ENCODE data around the gene CCDC50.

The CCDC50 gene

DNA sequence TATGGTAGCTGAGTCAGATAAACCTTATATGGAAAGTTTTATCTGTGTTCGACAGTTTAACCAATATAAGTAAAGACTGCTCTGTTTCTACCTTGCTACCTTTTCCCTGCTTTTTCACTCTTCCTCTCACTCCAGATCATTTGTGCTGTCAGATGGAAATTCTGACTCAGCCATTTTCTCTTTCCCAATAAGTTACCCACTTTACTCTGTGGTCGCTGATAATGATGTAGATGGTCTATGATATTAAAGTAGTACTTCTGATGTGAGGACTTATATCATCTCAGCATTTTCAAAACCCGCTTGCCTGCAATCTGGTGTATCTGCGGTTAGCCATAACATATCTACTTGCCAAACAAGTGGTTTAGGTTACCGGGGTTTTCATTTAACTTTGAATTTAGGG is 16.1 kb downstream of the CCDC50 start:
- DNase-seq (ENCODE audit: low read depth in 1 of 2, low spot score in 1 of 2): no peak

DNA sequence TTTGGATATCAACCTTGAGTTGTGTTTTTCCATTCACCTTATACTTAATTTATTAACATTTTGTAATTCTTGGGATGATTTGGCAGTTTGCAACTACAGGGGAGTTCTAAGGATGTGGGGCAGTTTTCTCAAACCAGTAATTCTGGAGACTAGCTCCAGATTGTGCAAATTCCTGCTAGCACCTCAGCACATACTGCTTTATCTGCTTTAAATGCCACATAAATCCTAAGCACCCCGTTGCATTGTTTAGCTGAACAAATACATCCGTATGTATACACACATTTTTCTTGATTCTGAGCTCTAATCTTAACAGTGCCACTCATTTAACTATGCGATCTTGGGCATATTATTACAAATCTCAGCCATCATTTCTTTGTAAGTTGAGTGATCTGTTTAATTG is 18.0 kb downstream of the CCDC50 start:
- no peak for DNase-seq (ENCODE audit: low read depth in 1 of 2, low spot score in 1 of 2)

DNA sequence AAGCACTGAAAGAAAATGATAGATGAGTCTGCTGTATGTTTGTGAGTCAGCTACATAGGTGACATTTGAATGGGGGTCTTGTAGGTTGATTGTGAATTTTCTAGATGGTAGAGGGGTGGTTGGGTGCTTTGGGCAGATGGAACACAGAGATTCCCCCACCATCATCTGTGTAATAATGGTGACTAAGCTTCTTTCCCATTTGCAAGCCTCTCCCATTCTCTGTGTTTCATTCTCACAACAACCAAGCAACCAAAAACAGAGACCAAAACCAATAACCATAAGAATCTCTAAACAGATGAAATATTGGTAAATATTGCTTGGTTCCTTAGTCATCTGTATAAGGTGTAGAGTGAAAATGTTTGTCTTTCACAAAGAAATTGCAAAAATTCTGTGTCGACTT is 18.9 kb downstream of the CCDC50 start:
- no peak for DNase-seq (ENCODE audit: low read depth in 1 of 2, low spot score in 1 of 2)

DNA sequence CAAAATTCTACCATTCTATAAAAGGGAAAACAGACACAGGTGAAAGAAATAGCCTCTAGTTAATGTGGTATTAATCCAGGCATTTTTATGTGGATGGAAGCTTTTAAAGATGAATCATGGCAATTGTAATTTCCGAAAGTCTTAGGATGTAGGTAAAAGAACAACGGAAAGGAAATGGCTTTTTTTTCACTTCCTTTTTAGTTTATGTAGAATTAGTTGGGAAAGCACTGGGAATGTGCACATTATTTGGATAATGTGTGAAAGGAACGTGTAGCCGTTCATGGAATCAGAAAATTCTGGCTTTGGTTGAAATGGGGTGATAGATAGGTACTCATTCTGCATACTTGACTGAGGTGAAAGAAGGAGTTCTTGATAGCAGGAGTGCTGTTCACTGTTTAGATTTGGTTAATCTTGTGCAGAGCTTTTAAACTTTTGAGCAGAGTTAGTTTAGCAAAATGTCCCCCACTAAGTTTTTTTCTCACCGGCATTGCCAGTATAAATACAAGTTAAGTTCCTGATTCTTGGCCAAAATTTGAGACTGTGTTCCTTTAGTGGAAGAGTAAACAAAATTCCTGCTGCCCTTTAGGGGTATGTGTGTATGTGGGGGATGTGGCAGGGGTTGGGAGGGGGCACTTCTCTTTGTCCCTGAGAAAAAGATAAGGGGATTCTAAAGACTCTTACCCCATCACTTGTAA is 21.3 kb downstream of the CCDC50 start:
- no peak for DNase-seq (ENCODE audit: low read depth in 1 of 2, low spot score in 1 of 2)

DNA sequence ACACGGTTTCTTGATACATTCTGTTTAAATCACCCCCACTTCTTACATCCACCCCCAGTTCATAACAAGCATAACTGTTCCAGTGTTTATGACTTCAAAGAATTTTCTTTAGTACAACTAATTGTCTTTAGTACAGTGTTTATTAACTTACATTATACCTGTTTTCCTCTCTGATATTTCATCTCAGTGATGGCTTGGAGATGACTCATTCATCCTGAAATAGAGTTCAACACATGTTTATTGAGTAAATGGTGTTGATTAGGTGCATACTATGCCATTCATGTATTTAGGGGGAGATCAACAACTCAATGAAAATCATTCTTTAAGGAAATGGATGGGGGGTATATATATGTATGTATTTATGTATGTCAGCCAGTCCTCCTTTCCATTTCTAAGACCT is 22.8 kb downstream of the CCDC50 start:
- no peak for DNase-seq (ENCODE audit: low read depth in 1 of 2, low spot score in 1 of 2)

DNA sequence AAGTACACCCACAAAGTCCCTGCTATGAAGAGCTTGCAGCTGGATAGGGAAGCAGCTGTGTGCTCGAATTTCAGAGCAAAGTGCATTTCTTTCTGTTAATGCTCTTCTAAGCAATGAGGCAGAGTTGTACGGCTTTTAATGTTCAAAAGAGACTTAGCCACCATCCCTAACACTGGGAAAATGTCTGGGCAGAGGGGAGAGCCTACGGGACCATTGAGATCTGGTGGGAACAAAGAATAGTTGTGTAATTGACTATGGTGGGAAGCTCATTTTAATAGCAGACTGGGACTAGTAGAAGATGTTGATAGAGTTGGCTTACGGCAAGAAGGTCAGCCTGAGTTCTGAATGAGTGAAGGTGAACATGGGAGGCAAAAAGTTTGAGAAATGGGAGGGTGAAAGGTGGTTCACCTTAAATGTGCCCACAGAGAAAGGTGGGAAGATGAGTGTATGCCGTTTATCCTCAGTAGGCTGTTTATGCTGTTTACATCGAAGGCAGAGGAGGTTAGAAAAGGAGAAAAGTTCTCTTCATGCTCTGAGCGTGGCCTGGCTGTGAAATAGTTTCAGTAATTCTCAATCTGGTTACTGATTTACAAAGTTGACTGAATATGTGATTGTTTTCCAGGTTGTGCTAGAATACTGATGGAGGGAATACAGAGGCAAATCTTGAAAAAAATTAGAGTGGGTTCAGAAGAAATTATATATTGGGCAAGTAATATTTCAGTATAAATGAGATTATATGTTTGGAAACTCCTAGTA is 24.0 kb downstream of the CCDC50 start:
- DNase-seq (ENCODE audit: low read depth in 1 of 2, low spot score in 1 of 2): no peak

DNA sequence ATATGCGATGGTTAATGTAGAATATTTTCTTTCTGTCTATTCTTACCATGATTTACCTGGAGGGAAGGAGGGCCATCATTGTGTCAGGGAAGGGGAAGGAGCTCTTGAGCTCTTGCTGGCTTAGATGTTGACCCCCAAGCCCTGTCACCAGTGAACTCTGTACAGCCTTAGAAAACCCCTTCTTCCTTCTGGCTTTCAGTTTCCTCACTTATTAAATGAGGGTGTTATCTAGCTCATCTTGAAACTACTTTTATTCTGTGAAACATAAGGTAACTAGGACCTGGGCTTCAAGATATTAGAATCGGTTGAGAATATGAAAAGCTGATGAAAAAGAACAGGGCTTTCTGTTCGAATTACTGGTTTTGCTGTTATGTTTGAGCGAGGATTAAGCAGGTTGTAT is 26.2 kb downstream of the CCDC50 start:
- no peak for DNase-seq (ENCODE audit: low read depth in 1 of 2, low spot score in 1 of 2)

DNA sequence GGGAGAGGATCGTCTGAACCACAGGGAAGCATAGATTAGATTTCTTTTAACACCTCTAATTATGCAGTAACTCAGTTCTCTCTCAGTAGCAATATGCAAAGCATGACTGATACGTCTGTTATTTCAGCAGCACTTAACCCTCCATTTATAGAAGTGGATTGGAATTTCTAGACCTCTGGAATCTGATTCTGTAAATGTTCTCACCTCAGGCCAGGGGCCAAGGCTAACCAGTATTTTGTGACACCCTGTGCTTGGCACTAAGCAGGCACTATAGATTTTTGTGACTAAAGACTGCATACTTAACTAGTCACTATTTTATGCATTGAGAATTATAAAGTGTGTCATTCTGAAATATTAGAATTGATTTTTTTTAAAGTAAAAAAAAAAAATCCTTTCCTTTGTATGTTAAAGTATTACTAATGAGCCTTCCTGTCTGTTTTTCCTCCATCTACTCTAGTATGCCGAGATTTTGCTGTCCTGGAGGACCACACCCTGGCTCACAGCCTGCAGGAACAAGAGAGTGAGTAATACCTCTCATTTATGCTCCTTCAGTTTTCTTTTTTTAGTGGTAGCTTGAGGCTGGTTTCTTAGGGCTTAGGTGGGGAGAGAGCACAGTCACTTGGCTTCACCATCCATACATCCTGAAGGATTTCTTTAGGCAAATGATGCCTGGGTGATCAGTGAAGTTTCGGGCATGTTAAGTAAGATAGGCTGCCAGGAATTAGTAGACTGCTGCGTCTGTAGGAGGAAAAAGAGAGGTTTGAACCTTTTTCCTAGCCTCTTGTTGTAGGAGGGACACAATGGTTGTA is 27.6 kb downstream of the CCDC50 start:
- no peak for DNase-seq (ENCODE audit: low read depth in 1 of 2, low spot score in 1 of 2)

DNA sequence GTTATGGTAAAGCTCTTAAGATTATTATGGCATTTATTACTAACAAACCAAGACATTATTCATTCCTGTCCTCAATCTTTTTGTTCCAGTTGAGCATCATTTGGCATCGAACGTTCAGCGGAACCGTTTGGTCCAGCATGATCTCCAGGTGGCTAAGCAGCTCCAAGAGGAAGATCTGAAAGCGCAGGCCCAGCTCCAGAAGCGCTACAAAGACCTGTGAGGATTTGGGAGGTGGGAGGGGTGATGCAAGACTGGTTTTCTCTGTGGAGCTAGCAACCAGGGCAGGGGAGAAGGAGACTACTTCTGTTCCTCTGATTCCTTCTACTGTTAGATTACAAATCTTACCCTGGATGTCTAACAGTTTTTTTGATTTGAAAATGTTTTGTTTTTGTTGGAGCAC is 28.7 kb downstream of the CCDC50 start:
- no peak for DNase-seq (ENCODE audit: low read depth in 1 of 2, low spot score in 1 of 2)

DNA sequence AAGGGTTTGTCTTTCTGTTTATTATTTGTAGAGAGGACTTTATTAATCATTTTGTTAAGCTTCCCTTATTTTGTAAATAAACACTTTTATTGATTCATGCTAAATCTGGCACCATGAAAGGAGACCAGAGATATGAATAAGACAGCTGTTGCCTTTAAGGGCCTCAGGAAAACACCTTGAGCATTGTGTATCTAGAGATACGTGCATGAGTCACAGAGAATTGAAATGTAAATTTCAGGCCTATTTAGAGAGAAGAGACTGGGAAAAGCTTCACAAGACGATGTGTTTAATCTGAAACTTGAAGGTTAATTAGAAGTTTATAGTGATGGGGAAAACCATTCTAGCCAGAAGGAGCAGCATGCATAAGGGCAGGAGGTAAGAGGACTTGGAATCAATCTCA is 29.7 kb downstream of the CCDC50 start:
- no peak for DNase-seq (ENCODE audit: low read depth in 1 of 2, low spot score in 1 of 2)

DNA sequence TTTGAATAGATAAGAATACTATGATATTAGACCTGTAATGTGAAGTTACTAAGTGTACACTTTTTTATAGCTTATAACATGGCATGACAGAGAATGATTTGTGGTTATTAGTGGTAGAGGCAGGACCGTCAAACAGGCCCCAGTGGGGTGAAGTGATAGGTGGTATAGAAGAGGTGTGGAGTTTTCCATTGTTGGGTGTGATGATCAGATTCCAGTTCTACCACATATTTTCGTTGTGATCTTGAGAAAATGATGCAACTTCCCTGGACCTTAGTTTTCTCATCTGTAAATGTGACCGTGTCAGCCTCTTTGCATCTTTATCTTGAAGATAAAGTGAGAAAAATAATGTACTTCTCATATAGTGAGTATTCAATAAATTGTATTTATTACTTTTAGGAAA is 31.4 kb downstream of the CCDC50 start:
- DNase-seq (ENCODE audit: low read depth in 1 of 2, low spot score in 1 of 2): no peak

DNA sequence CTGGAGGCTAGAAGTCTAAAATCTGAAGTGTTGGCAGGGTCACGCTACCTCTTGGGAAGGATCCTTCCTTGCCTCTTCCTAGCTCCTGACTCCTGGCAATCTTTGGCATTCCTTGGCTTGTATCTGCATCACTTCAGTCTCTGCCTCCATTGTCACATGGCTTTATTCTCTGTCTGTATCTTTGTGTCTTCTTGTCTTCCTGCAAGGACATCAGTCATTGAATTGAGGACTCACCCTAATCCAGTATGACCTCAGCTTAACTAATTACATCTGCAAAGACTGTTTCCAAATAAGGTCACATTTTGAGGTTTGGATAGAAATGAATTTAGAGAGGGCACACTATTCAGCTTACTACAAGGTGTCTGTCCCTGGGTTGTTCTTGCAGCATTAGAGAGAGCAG is 32.3 kb downstream of the CCDC50 start:
- DNase-seq (ENCODE audit: low read depth in 1 of 2, low spot score in 1 of 2): no peak

DNA sequence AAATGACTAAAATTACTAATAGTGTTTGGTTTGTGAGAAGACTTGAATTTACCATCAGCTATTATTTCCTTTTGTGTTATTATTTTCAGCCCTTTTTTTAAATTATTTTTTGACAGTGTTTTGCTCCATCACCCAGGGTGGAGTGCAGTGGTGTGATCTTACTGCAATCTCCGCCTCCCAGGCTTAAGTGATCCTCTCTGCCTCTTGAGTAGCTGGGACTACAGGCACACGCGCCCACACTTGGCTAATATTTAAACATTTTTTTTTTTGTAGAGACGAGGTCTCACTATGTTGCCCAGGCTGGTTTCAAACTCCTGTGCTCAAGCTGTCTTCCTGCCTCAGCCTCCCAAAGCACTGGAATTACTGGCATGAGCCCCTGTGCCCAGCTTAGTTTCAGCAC is 32.8 kb downstream of the CCDC50 start:
- DNase-seq (ENCODE audit: low read depth in 1 of 2, low spot score in 1 of 2): no peak

DNA sequence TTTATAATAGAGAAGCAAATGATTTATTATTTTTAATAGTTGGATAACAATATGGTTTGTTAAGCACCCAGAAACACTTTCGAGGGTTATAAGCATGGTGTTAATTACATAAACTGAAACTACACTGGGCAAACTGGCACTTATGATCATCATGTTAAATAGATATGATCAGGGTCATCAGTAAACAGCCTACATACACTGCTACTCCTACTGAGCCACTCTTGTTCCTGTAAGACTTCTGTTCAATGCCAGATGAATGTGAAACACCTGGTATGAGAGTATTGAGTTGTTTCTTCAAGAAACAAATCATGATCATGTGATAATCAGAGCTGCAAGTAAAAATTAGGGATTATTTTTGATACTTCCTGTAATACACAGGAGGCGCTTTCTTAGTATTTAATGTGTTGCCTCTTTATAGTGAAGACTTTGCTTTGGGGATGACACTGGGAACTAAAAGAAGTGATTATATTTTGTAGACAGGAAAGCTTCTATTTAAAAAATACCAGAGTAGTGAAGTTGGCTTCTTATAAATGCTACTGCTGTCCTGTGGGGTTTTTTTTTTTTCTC is 33.4 kb downstream of the CCDC50 start:
- no peak for DNase-seq (ENCODE audit: low read depth in 1 of 2, low spot score in 1 of 2)

DNA sequence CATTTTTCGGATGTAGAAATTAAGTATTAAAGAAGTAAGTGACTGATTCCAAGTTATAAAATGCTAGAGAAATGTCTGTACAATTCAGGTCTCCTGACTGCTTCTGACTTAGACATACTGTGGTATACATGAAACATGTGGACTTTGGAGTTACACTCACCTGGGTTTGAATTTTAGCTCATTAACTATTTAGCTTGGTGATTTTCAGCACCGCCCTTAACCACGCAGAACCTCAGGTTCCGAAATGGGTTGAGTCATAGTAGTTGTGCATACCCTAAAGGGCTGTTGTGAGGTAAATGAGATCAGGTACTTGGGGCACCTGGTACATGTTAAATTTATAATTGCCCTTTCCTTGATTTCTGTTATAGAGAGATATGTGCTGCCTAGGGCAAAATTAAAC is 34.0 kb downstream of the CCDC50 start:
- DNase-seq (ENCODE audit: low read depth in 1 of 2, low spot score in 1 of 2): no peak

DNA sequence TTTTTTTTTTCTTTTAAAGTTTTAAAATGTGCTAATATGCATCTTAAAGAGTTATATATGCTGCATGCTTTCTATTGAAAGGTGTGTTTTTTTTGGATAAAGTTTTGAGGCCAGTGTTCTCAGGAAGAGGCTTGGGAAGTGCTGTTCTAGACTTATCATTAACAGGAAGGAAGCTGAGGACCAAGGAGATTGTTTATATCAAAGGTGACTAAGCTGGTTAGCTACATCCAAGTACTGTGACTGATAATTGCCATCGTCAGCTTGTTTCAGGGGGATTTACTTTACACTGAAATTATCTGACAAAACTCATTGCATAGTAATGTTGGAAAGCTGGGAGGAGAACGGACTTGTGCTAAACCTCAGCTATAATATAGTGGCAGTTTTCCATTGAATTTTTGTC is 37.5 kb downstream of the CCDC50 start:
- no peak for DNase-seq (ENCODE audit: low read depth in 1 of 2, low spot score in 1 of 2)

DNA sequence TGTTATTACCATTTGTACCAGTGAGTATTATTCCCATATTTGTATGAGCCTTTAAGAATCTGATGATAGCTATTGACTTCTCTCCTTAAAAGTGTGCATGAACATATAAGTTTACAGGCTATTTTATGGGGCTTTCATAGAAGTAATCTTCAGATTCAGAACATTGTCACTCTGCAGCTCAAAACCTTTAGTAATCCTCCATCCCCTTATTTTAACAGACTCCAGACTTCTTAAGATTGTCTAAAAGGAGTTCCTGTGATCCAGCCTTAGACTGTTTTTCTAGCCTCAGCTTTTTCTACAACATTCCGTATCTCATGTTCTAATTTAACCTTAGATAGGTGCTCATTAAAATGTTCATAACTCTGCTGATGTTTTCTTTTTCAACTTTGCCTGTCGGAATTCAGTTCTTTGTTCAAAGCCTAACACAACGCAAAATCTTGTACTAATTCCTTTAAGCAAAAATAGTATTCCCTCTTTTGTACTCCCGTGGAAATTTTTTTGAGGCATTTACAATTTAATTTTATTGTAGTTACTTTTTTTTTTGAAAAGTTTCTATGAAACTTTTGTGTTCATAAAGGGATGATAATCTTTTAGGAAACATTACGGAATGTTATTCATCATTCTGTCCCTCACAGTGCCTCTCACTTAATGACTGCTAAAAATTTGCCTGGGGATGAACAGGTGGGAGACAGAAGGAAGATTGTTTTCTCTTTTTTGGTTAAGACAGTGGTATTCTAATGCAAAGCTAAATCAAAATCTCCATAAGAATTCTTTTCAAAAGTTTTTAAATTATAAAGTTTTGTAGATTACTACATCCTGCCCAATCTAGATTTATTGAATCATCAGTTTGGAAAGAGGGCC is 39.8 kb downstream of the CCDC50 start:
- no peak for DNase-seq (ENCODE audit: low read depth in 1 of 2, low spot score in 1 of 2)

DNA sequence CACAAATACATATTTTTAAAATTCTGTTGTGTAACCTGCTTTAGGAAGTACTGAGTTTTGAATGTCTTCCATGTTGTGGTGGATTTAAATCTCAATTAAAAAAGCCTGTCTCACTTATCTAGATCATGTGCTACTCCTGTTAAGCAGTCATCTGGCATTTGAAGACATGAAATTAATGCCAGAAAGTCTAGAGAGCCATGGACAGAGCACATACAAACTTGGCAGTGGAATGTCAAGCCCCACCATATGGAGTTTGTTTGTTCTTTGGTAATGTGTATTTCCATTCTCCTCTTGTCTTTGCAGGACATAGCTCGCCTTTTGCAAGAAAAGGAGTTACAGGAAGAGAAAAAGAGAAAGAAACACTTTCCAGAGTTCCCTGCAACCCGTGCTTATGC is 40.4 kb downstream of the CCDC50 start:
- no peak for DNase-seq (ENCODE audit: low read depth in 1 of 2, low spot score in 1 of 2)

DNA sequence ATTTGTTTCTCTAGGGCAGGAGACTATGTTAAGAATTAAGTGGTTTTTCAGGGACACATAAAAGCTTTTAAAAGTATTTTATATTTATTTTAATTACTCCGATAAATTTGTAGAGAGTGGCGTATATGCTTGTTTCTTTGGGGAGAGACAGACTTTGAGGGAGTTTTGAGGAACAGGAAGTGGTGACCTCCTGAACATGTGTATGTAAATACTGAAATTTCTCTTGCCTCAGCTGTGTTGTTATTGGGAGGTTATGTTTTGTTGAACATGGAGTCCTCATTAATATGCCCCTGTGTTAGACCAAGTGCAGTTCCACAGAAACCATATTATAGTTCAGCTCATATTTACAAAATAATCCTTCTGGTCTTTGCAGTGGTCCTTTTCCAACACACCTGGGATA is 42.9 kb downstream of the CCDC50 start:
- DNase-seq (ENCODE audit: low read depth in 1 of 2, low spot score in 1 of 2): no peak

DNA sequence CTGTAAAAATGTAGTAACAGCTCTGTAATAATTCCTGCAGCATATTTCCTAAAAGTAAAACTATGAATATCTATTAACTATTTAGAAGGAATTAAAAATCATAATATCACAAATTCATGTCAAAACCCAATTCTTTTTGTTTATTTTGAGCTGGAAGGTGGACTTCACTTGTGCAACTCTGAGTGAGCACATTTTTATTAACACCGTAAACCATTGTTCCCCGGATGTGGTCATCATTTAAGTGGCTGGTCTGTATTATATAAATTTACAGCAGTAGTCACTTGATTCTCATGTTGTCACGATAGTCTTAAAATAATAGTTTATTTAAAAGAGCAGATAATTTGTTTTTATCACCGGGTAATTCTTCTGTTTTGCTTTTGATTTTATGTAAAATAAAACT is 44.1 kb downstream of the CCDC50 start:
- DNase-seq (ENCODE audit: low read depth in 1 of 2, low spot score in 1 of 2): no peak

All from stimulated activated CD4-positive, alpha-beta T cell treated with anti-CD3 and anti-CD28 coated beads, Interleukin-15, amount 100 ng/mL, for 1 hour (primary cell).